Heart left ventricle (tissue), 16 donors: Measurements from ENCODE around the gene LPIN3. TPM values are rescaled to one million over a fixed set of nuclear protein-coding genes. Genes with fewer than 3 reads are reported as not detected.

ENCODE experiments used
- ATAC-seq, 4 donors: fragments of 200-7000 bp; cut with Tn5 transposase; one replicate each; pipeline ENCODE4 v1.9.1; 2020 to 2022; ENCODE audit warnings: moderate library complexity in 4 of 4, mild to moderate bottlenecking in 3 of 4, moderate number of reproducible peaks in 1 of 4
- DNase-seq, 5 donors: peaks; one replicate each; pipeline ENCODE4 v3.0.0-alpha.2; 2020
- H3K27ac ChIP-seq, 12 donors: fragments of 200-600 bp; sonication (generic) in 4 of 12; one replicate each; pipeline versions ENCODE4 v1.5.0 to v1.8.0; 2016 to 2022; ENCODE audit warnings: mild to moderate bottlenecking in 2 of 12
- H3K27me3 ChIP-seq, 9 donors: fragments of 200-600 bp; sonication (generic) in 2 of 9; one replicate each; pipeline versions ENCODE4 v1.5.1 to v1.8.0; 2016 to 2022; ENCODE audit warnings: mild to moderate bottlenecking in 3 of 9
- H3K36me3 ChIP-seq, 9 donors: fragments of 200-600 bp; sonication (generic) in 2 of 9; one replicate each; pipeline versions ENCODE4 v1.5.0 to v1.8.0; 2018 to 2022; ENCODE audit warnings: mild to moderate bottlenecking in 2 of 9
- H3K4me1 ChIP-seq, 12 donors: fragments of 200-600 bp; sonication (generic) in 4 of 12; one replicate each; pipeline versions ENCODE4 v1.5.0 to v1.8.0; 2016 to 2022; ENCODE audit warnings: mild to moderate bottlenecking in 3 of 12
- H3K4me3 ChIP-seq, 12 donors: fragments of 200-600 bp; sonication (generic) in 4 of 12; one replicate each; pipeline versions ENCODE4 v1.5.0 to v1.8.0; 2017 to 2022; ENCODE audit warnings: mild to moderate bottlenecking in 9 of 12, moderate library complexity in 4 of 12
- H3K9me3 ChIP-seq, 12 donors: fragments of 200-600 bp; sonication (generic) in 4 of 12; one replicate each; pipeline versions ENCODE4 v1.5.0 to v1.8.0; 2016 to 2022; ENCODE audit warnings: mild to moderate bottlenecking in 1 of 12
- CTCF ChIP-seq, 12 donors: fragments of 200-600 bp; sonication (generic) in 4 of 12; IDR thresholded peaks; one replicate each; pipeline versions ENCODE4 v1.5.0 to v1.8.0; 2018 to 2022; ENCODE audit warnings: antibody characterized with exemption in 12 of 12, mild to moderate bottlenecking in 5 of 12
- POLR2A ChIP-seq, 2 donors: fragments of 450-650 bp; IDR thresholded peaks; one replicate each; pipeline ENCODE4 v1.6.1; 2017; ENCODE audit warnings: antibody characterized with exemption in 2 of 2, mild to moderate bottlenecking in 2 of 2, moderate library complexity in 2 of 2
- WGBS, 4 donors: extraction: QIAGEN DNeasy Blood & Tissue Kit in 2 of 4; methylation state at CpG; one replicate each; pipeline versions ENCODE4 v1.1.5 to v1.1.7; 2013 to 2018; 5-methylcytosine and 5-hydroxymethylcytosine counted together
- intact Hi-C, 10 donors: fragments of 100-400 bp; cut with DNase I; formaldehyde crosslinking; loops; one replicate each; pipeline versions ENCODE4 v1.11.1 to v1.14.2; 2022
- polyA plus RNA-seq, 2 donors: library from polyadenylated mRNA; stranded (reverse); fragments of 200-250 nt; gene quantifications; one replicate each; pipeline ENCODE4 v1.2.3, GENCODE V29; 2013
- total RNA-seq, 9 donors: library from RNA; depleted of rRNA in 2 of 9; stranded (reverse); fragments of >200 nt in 2 of 9; fragmentation: NEBNext Ultra II Directional in 3 of 9; extraction: Animal tissue kit (Norgen Biotek cat#: 25700) in 3 of 9; gene quantifications; one replicate each; pipeline versions ENCODE4 v1.1.0 to v1.2.4, GENCODE V29; 2016 to 2023
- donor health status: ischemic (EF 13 %, LVEDD 7.1; RV severe dilation, severe dysfunction).
- donor health status: healthy with polysubstance abuse.
- donor health status: DM: no; HTN: yes; CAD: no.
- donor health status: DM: no; HTN: no; CAD: no.
- donor health status: ischemic (EF 25% LVEDD 6.9; RV normal size, moderate dysfunction).
- donor health status: ischemic (EF 25% LVEDD 5.7; RV mildly dilated, moderate dysfunction).
- donor health status: healthy.
- donor health status: DM: yes; HTN: yes; CAD: no.
- donor health status: ischemic (EF 35%, LVEDD 5.7; RV mildly dilated, moderate dysfunction).
- donor health status: nonischemic (EF 11% LVEDD 7.7; RV severe dilation, severe dysfunction).
- donor health status: DM: yes; HTN: yes; CAD: no.
- donor health status: PGD.
- donor health status: ischemic (EF 29% LVEDD 5.4; RV normal size, mild dysfunction).
- donor health status: nonischemic (EF 23%, LVEDD 6.1; RV moderate dilation, normal function).

Gene LPIN3
- total and polyA plus RNA-seq, 11 donors, result 12.8 to 24.1 (median 19.0) TPM

- no peak overlapping the region for H3K4me3 ChIP-seq
- ATAC-seq, result no peak
- intact Hi-C loops, result no loop called here
- H3K36me3 ChIP-seq, result no peaks in the 10 kb centered on the region
- H3K9me3 ChIP-seq, result no peaks in the 10 kb centered on the region
- TF ChIP-seq CTCF (IDR thresholded peaks at IDR 0.05) (no peak), POLR2A (IDR thresholded peaks at IDR 0.05) (no peak)
- DNase-seq, result no peak
- H3K27ac ChIP-seq, result no peak overlapping the region
- H3K4me1 ChIP-seq, result peaks cover 4 to 25% (median 15%) of the 10 kb centered on the region in 12 donors
- H3K27me3 ChIP-seq, result no peaks in the 10 kb centered on the region
These were observed 20.2 kb upstream of the LPIN3 start for GRCh38 chr20:41320441-41320840.

GRCh38 chr20:41320976-41321375 lies 19.6 kb upstream of the LPIN3 start:
- Histone ChIP-seq H3K4me3 (no peak overlapping the region), H3K27ac (no peak overlapping the region), H3K27me3 (no peaks in the 10 kb centered on the region), H3K9me3 (no peaks in the 10 kb centered on the region), H3K36me3 (no peaks in the 10 kb centered on the region), H3K4me1 (peaks cover 2 to 19% (median 13%) of the 10 kb centered on the region in 12 donors)
- no peak for DNase-seq
- TF ChIP-seq POLR2A (IDR thresholded peaks at IDR 0.05) (no peak), CTCF (IDR thresholded peaks at IDR 0.05) (no peak)
- no peak for ATAC-seq
- intact Hi-C loops, result no loop called here
- WGBS, 4 donors, result 76 to 86% (median 83%) methylated on average over 1 of the region's 1 CpG

- Histone ChIP-seq H3K27ac (no peak overlapping the region), H3K4me1 (peaks cover 0 to 17% (median 13%) of the 10 kb centered on the region in 12 donors), H3K9me3 (no peaks in the 10 kb centered on the region), H3K36me3 (no peaks in the 10 kb centered on the region), H3K27me3 (no peaks in the 10 kb centered on the region), H3K4me3 (no peak overlapping the region)
- ATAC-seq (no peak), DNase-seq (no peak)
- TF ChIP-seq POLR2A (IDR thresholded peaks at IDR 0.05), result no peak
- TF ChIP-seq CTCF (IDR thresholded peaks at IDR 0.05), result no peak
- intact Hi-C loops, result no loop called here
- 81 to 86% (median 82%) methylated on average over 5 of the region's 5 CpGs for WGBS, 4 donors
These were observed 13.4 kb upstream of the LPIN3 start for GRCh38 chr20:41327178-41327577.

GRCh38 chr20:41329435-41330342 lies 10.9 kb upstream of the LPIN3 start:
- no peaks in the 10 kb centered on the region for H3K9me3 ChIP-seq
- H3K36me3 ChIP-seq, result no peaks in the 10 kb centered on the region
- TF ChIP-seq CTCF (IDR thresholded peaks at IDR 0.05) (no peak), POLR2A (IDR thresholded peaks at IDR 0.05) (peak in 1 of 2 donors; percentile 47)
- DNase-seq (peak; percentile 75 to 89 (median 83)), ATAC-seq (peak; percentile 95 to 99 (median 98))
- peak overlapping the region; percentile 56 to 85 (median 78) for H3K27ac ChIP-seq
- peak overlapping the region in 2 of 12 donors; percentile 12 to 17 for H3K4me3 ChIP-seq
- 37 to 47% (median 38%) methylated on average over 14 of the region's 14 CpGs for WGBS, 4 donors
- intact Hi-C loops, result loop anchor here in 4 of 10 donors (5.0 to 10.0 kb wide), 5 partner anchors 82 to 365 kb away; partner anchors contain the start of gene PLCG1 (in 1 of the 4)
- peaks cover 0 to 26% (median 14%) of the 10 kb centered on the region in 12 donors for H3K4me1 ChIP-seq
- no peaks in the 10 kb centered on the region for H3K27me3 ChIP-seq
